Fibroblast of mammary gland (primary cell): ENCODE data around the gene ACTG1.

Experiments
- DNase-seq: peaks from one replicate; pipeline ENCODE4 v3.0.0-alpha.2; 2010; ENCODE audit warnings: low read depth
- H3K4me3 ChIP-seq: 2 replicates; pipeline ENCODE4 v1.5.1; 2011; ENCODE audit warnings: low read depth, mild to moderate bottlenecking, low read length, moderate library complexity; ENCODE audit not compliant: control insufficient read depth
- TF ChIP-seq, protein P1 (sequence below): conservative IDR thresholded peaks from 2 replicates; pipeline ENCODE4 v1.5.1; 2011; ENCODE audit warnings: low read depth, low read length, inconsistent platforms; ENCODE audit not compliant: control insufficient read depth, insufficient read depth

ACTG1 gene

DNA sequence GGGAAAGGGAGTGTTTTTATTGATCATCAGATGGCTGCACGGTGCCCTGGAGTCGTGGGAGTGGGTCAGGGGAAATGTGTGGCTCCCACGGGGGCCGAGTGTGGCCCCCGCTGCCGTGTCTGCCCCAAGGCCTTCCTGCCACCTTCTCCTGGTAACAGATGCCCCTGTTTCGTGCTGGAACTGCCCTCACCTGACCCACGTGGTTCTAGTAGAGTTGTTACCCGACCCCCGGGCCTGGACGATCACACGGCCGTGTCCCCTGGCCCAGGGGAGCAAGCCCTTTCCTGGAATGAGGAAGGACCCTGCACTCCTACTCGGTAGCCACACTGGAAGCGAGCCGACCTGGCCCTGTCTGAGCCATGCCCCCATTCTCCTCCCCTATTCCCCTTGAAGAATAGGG, 37.6 kb downstream of the ACTG1 start:
- DNase-seq: no peak
- TF ChIP-seq, protein P1, sequence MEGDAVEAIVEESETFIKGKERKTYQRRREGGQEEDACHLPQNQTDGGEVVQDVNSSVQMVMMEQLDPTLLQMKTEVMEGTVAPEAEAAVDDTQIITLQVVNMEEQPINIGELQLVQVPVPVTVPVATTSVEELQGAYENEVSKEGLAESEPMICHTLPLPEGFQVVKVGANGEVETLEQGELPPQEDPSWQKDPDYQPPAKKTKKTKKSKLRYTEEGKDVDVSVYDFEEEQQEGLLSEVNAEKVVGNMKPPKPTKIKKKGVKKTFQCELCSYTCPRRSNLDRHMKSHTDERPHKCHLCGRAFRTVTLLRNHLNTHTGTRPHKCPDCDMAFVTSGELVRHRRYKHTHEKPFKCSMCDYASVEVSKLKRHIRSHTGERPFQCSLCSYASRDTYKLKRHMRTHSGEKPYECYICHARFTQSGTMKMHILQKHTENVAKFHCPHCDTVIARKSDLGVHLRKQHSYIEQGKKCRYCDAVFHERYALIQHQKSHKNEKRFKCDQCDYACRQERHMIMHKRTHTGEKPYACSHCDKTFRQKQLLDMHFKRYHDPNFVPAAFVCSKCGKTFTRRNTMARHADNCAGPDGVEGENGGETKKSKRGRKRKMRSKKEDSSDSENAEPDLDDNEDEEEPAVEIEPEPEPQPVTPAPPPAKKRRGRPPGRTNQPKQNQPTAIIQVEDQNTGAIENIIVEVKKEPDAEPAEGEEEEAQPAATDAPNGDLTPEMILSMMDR: no peak
- no peak overlapping the region for H3K4me3 ChIP-seq

DNA sequence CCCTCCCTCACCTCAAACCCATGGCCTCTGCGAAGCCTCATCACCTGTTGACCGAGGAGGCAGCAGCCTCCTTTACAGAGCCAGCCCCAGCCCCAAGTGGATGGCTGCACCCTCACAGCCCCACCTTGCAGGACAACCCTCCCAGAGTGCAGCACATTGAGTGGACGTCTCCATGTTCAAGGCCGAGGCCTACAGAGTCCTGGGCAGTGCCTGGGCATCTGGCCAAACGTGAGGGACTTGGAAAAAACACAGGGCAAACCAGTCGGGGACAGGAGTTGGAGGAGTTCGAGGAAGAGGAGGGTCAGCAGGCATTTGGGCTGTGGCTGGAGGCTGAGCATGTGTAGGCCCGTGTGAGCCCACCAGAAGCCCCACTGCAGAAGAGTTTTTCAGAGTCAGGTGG, 39.6 kb downstream of the ACTG1 start:
- no peak for DNase-seq
- H3K4me3 ChIP-seq: no peak overlapping the region
- TF ChIP-seq, protein P1: no peak

DNA sequence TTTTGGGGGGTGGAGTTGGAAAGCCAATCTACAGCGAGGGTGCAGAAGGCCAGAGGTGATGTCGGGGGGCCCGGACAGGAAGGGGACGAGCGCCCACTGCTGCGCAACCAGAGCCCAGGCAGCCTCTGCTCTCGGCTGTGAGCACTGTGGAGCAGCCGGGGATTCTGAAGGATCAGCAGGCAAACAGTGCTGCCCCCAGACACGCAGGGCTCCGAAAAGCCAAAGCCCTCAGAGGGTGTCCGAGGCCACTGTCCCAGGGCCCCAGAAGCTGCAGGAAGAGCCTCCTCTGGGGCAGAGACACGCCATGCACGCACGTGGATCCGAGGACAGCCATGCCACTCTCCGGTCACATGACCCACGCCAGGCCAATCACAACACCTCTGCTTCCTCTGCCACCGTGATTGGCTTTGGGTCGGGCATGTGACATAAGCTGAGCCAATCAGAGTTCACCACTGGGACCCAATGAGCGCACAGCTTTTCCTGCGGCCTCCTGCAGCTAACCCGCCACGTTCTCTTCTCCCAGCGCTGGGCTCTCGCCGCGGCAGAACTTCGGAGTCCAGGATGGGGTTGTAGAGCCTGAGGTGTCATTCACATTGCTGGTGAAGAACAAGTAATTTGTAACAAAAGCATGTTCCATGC, 40.7 kb downstream of the ACTG1 start:
- peak overlapping the region; percentile 20 for H3K4me3 ChIP-seq
- TF ChIP-seq, protein P1: peak; percentile 44
- DNase-seq: peak; percentile 94

DNA sequence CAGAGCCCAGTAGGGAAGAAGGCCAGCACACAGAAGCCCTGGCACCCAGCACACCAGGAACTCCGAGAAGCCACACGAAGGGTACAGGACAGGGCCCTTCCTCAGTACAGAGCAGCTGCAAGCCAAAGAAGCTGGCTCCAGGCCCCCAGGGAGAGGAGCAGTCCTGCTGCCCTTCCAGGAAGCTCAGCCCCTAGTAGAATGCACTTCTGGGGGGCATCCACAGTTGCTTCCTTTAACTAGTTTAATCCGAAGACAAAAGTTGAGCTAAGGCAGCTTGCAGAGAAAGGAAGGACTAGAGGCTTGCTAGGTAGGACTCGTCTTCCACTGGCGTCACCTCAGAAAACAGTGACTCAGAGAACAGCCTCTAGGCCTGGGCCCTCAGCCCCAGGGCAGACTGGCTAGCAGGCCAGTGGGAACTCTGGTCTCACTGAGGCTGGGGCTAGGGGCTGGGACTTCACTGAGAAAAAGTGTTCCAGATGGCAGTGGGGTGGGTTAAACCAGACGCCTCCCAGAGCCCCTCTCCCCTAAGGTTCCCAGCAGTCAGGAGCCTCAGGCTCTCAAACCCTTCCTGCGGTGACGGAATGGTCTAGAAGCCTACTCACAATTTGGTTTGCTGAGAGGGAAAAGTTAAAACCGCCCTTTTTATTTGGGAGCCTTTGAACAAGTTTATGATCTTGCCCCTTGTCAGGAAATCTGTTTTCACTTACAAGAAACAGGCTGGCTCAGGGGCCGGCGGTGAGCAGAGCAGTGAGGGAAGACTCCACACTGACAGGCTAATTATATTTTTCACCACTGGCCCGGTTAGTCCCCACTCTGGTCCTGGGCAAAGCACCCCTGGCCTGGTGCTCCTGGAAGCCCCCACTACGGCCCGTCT, 41.4 kb downstream of the ACTG1 start:
- TF ChIP-seq, protein P1: no peak
- DNase-seq: peak; percentile 49
- H3K4me3 ChIP-seq: no peak overlapping the region

DNA sequence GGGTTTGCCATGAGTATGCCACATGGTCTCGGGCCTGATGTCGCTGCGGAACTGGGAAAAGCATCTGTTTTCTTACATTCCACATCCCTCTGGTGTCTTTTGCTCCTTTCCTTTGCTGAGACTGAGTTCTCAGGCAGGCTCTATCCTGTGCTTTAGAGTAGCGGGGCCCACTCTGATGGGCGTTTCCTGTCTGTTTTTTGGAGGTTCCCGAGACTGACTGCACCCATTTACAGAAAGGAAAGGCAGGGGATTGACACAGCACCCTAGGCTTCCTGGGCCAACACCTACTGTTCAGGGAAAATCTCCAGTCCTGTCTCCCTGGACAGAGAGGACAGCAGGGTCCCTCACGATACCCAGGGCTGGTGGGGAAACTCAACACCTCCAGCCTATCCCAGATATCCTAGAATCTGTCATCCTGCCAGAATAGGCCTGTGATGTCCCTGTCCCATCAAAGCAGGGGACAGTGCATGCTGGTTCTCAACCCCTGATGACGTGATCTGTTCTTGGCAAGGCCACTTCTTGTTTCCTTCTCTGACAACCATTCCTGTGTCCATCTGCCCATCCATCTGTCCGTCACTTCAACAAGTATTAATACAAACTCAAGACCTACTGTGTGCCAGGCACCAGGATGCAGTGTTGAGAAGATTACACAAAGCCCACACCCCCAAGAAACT, 42.2 kb downstream of the ACTG1 start:
- H3K4me3 ChIP-seq: no peak overlapping the region
- DNase-seq: no peak
- TF ChIP-seq, protein P1: no peak

DNA sequence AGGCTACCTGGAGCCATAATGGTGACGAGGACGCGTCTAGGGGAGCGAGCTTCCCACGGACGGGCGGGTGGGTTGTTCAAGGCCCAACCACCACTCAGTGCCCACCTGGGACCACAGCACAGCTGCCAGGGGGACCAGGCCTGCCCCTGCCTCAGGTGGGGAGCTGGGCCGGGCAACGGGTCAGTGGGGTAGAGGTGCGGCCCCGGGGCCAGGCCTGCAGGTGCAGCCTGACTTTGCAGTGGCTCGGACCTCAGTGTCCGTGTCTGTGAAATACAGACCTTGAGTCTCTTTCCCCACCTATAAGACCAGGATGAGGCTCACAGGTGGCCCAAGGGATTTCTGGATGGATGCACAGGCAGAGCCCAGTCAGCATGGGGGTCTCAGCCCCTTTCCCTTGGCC, 43.3 kb downstream of the ACTG1 start:
- TF ChIP-seq, protein P1: no peak
- no peak for DNase-seq
- no peak overlapping the region for H3K4me3 ChIP-seq
